ENCODE results near the gene GPX6. TPM values are rescaled to one million over a fixed set of nuclear protein-coding genes. Genes with fewer than 3 reads are reported as not detected.

Gene GPX6, protein sequence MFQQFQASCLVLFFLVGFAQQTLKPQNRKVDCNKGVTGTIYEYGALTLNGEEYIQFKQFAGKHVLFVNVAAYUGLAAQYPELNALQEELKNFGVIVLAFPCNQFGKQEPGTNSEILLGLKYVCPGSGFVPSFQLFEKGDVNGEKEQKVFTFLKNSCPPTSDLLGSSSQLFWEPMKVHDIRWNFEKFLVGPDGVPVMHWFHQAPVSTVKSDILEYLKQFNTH
- not detected in 2 replicates for total RNA-seq

DNA sequence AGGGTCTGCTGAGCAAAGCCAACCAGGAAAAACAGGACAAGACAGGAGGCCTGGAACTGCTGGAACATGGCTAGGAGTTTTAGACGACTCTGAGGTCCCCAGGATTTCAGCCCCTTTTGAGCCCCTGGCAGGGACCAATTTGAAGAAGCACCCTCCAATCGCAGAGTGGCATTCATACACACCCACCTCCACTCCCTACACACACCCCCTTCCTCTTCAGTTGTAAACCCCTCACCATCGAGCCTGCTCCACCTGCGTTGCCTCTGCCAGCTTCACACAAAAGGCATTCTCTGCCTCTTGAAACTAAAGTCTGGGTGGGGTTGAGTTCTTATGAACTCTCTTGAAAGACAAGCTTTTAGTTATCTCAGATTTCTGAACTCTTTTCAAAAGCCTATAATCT lies at the start of gene GPX6:
GPX6 (minus strand) TSS at position 118 of the 400 bp plus-strand sequence; CDS start at position 68, 50 bp downstream.

DNA sequence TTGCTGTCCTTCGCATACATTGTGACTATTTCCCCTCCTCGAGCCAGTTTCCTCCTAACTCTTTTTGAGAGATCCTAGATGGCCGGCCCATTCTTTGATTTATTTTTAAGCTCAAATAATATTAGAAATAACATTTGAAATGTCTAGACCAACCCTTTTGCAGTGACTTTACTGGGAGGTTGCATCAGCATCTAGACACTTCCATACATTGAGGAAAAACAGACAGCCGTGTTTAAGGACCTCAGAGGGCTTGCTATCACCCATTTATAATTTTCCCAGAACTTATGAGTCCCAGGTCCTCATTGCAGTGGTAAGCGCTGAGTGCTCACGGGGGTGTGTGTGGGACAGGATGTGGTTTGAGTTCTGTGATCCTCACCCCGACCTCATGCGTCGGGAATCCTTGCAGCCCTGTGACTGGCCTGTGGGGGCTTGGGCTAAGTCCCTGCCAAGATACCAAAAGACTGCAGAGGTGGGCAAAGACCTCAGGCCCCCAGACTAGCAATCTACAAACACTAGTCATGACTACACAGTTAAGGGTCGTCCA lies 10.0 kb upstream of the GPX6 start, which contains the start of gene GPX5:
GPX5 (plus strand) TSS at position 386 of the 544 bp plus-strand sequence; CDS start at position 519, 133 bp downstream.

Other genes with a start within 250 kb of the GPX6 start
- gene ZSCAN26, start 248.7 kb downstream of the GPX6 start, total RNA-seq, result 12.3 and 20.6 TPM in 2 replicates
- gene PGBD1, start 234.2 kb downstream of the GPX6 start, total RNA-seq, result 4.8 and 6.5 TPM in 2 replicates
- gene ZSCAN31, start 179.6 kb downstream of the GPX6 start, total RNA-seq, result 9.2 and 15.8 TPM in 2 replicates
- gene ZKSCAN3, start 165.8 kb downstream of the GPX6 start, total RNA-seq, result 4.2 and 5.4 TPM in 2 replicates
- gene ZSCAN12, start 116.0 kb downstream of the GPX6 start, total RNA-seq, result 5.8 and 7.0 TPM in 2 replicates
- 1.9 and 3.9 TPM in 2 replicates for gene ZSCAN23, start 72.3 kb downstream of the GPX6 start, total RNA-seq
- gene GPX5, start 10.1 kb upstream of the GPX6 start, total RNA-seq, result not detected in 2 replicates

Data from regular cardiac myocyte (primary cell).